ENCODE data around the gene TM9SF4.

- TF ChIP-seq, protein P1, sequence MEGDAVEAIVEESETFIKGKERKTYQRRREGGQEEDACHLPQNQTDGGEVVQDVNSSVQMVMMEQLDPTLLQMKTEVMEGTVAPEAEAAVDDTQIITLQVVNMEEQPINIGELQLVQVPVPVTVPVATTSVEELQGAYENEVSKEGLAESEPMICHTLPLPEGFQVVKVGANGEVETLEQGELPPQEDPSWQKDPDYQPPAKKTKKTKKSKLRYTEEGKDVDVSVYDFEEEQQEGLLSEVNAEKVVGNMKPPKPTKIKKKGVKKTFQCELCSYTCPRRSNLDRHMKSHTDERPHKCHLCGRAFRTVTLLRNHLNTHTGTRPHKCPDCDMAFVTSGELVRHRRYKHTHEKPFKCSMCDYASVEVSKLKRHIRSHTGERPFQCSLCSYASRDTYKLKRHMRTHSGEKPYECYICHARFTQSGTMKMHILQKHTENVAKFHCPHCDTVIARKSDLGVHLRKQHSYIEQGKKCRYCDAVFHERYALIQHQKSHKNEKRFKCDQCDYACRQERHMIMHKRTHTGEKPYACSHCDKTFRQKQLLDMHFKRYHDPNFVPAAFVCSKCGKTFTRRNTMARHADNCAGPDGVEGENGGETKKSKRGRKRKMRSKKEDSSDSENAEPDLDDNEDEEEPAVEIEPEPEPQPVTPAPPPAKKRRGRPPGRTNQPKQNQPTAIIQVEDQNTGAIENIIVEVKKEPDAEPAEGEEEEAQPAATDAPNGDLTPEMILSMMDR (IDR thresholded peaks at IDR 0.05), result no peak
- TF ChIP-seq EP300 (IDR thresholded peaks at IDR 0.05) (no peak), POLR2AphosphoS5 (IDR thresholded peaks at IDR 0.05) (no peak), POLR2A (IDR thresholded peaks at IDR 0.05) (no peak)
Measured at GRCh38 chr20:32189123-32189410, 79.6 kb downstream of the TM9SF4 start.

Data from upper lobe of left lung (tissue), 4 donors.